NT2/D1 (cell line): ENCODE measurements around the gene TGFB3.

ENCODE experiments used
- DNase-seq: peaks from one replicate; pipeline ENCODE4 v3.0.0-alpha.2; 2011; ENCODE audit warnings: low read depth, low spot score
- H3K27me3 ChIP-seq: 2 replicates; pipeline ENCODE4 v1.6.0; 2011; ENCODE audit warnings: mild to moderate bottlenecking; ENCODE audit not compliant: insufficient read length, insufficient read depth
- H3K36me3 ChIP-seq: 2 replicates; pipeline ENCODE4 v1.6.1; 2011; ENCODE audit warnings: mild to moderate bottlenecking, low read length, mixed read lengths; ENCODE audit not compliant: insufficient read depth, insufficient read length
- H3K4me1 ChIP-seq: 2 replicates; pipeline ENCODE4 v1.5.1; 2011; ENCODE audit not compliant: insufficient read depth, insufficient read length
- H3K4me3 ChIP-seq: 2 replicates; pipeline ENCODE4 v1.5.1; 2011; ENCODE audit warnings: low read depth; ENCODE audit not compliant: insufficient read length
- H3K9ac ChIP-seq: 2 replicates; pipeline ENCODE4 v1.6.0; 2011; ENCODE audit warnings: low read depth; ENCODE audit not compliant: insufficient read length
- H3K9me3 ChIP-seq: 2 replicates; pipeline ENCODE4 v1.5.1; 2011; ENCODE audit warnings: mild to moderate bottlenecking, low read length; ENCODE audit not compliant: insufficient read depth
- SUZ12 ChIP-seq: IDR thresholded peaks from 2 replicates; pipeline ENCODE4 v1.6.1; 2011; ENCODE audit not compliant: insufficient read length, insufficient read depth; ENCODE audit errors: extremely low read depth
- YY1 ChIP-seq: IDR thresholded peaks from 2 replicates; pipeline ENCODE4 v1.6.1; 2011; ENCODE audit not compliant: insufficient read length, insufficient read depth
- ZNF274 ChIP-seq: IDR thresholded peaks from 2 replicates; pipeline ENCODE4 v1.6.1; 2011; ENCODE audit warnings: mild to moderate bottlenecking, low read depth, low read length

The TGFB3 gene

DNA sequence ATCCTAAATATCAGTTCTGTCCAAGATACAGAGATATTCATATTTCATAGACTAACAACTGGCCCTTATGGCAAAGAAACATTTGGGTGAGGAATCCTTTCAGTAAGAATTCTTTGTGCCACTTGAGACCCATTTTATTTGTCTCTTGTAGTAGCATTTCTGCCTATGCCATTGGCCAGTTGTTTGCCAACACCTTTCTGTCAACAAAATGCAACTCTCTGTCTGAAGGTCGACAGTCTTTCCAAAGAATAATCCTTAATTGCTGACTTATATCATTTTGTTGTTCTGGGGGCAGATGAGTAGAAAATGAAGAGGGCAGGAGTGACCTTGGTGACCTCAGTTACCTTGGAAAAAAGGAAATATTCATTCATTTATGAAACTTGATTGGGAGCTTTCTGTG lies 14.7 kb upstream of the TGFB3 start:
- Histone ChIP-seq H3K9me3 (no peaks in the 10 kb centered on the region), H3K9ac (no peak overlapping the region), H3K4me1 (no peaks in the 10 kb centered on the region), H3K4me3 (no peak overlapping the region), H3K27me3 (no peaks in the 10 kb centered on the region), H3K36me3 (peaks cover 65% of the 10 kb centered on the region)
- DNase-seq = no peak
- TF ChIP-seq ZNF274 = no peak
- TF ChIP-seq YY1 = no peak
- no peak for TF ChIP-seq SUZ12

DNA sequence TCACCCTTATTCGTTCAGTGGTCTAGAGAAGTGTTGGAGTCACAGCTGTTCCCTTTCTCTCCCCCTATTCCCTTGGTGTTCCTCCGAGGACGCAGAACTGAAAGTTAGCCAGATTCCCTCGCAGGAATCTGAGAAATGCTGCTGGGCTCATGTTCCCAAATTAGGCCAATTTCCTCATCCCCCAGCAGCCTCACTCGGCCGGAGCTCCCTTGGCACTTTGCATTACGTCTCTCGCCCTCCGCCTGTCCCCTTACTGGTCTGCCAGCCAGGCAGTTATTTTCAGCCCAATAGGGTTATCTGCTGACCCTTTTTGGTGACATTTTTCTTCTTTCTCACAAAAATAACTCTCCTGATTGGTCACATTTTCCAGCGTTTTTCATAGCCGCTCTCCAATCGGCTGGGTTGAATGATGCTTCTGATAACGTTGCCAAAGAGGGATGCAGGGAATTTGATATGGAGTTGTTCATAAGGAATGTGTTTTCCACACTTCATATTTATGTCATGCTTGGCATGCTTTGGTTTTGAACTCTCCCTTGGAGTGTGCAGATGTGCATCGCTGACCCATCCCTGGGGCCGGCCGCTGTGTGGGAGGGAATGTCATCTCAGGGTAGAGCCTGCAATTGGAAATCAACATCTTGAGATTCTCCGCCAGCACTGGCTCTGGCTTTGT lies 13.7 kb upstream of the TGFB3 start:
- H3K36me3 ChIP-seq = peaks cover 63% of the 10 kb centered on the region
- TF ChIP-seq SUZ12 (no peak), ZNF274 (no peak), YY1 (no peak)

DNA sequence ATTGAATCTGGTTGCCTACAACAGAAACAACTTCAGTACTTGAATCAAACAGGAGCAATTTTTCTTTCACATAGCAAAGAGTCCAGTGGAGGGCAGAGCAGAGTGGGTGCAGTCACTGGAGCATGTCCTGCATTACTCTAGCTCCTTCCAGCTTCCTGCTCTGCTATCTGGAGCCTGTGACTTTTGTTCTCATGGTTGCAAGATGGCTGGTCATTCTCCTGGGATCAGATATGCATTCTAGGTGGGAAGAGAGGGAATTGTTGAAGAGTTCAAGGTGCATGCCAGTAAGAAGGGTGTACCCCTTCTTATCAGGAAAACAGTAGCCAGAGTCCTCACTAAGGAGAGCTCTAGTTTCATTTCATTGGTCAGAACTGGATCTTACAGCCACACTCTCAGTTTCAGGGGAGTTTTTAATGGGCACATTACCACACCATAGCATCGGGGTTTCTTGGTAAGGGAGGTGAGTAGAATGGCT lies 11.8 kb upstream of the TGFB3 start:
- H3K9me3 ChIP-seq = no peaks in the 10 kb centered on the region
- H3K27me3 ChIP-seq = no peaks in the 10 kb centered on the region
- peaks cover 75% of the 10 kb centered on the region for H3K36me3 ChIP-seq
- no peak for TF ChIP-seq YY1
- TF ChIP-seq SUZ12 = no peak
- no peak for TF ChIP-seq ZNF274
- DNase-seq = no peak
- no peaks in the 10 kb centered on the region for H3K4me1 ChIP-seq
- no peak overlapping the region for H3K4me3 ChIP-seq
- no peak overlapping the region for H3K9ac ChIP-seq

More for the DNA sequence above, 13.7 kb upstream of the TGFB3 start:
- no peak for DNase-seq
- Histone ChIP-seq H3K27me3 (no peaks in the 10 kb centered on the region), H3K9me3 (no peaks in the 10 kb centered on the region), H3K9ac (no peak overlapping the region), H3K4me1 (no peaks in the 10 kb centered on the region), H3K4me3 (no peak overlapping the region)

DNA sequence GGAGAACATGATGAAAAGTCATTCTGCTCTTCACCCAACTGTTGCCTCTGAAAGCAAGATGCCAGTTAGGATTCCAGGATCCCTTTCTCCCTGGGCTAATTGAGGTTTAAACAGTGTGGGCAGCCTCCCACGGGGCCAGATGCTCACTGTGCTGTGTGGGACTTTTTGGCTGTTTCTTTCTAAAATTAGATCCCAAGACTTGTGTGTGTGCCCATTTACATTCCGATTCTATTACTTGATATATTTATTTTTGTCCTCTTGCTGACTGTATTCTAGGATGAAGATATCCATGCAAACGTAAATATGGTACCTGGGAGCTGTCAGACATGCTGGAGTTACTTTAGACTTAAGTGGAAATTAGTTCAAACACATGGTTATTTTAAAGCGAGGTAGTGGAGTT lies 10.0 kb upstream of the TGFB3 start:
- TF ChIP-seq YY1 (no peak), SUZ12 (no peak), ZNF274 (no peak)
- H3K36me3 ChIP-seq = peaks cover 58% of the 10 kb centered on the region

DNA sequence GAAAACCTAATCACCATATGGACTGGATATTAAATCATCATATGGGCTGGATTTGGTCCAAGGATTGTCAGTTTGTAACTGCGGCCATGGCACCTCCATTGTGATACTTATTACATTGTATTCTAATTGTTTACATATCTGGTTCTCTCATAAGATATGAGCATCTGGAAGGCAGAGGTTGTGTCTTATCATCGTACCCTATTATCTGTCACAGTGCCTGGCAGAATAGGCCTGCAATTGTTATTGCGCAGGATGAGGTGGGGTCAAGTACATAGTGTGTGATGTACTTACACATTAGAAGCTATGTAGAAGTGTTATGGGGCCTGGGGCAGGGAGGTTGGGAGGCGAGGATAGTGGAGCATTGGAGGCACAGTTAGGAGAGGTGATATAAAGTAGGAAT lies 8.5 kb upstream of the TGFB3 start:
- no peak for DNase-seq

More for the DNA sequence above, 10.0 kb upstream of the TGFB3 start:
- Histone ChIP-seq H3K4me1 (no peaks in the 10 kb centered on the region), H3K27me3 (no peaks in the 10 kb centered on the region), H3K4me3 (no peak overlapping the region), H3K9ac (no peak overlapping the region), H3K9me3 (no peaks in the 10 kb centered on the region)
- no peak for DNase-seq

DNA sequence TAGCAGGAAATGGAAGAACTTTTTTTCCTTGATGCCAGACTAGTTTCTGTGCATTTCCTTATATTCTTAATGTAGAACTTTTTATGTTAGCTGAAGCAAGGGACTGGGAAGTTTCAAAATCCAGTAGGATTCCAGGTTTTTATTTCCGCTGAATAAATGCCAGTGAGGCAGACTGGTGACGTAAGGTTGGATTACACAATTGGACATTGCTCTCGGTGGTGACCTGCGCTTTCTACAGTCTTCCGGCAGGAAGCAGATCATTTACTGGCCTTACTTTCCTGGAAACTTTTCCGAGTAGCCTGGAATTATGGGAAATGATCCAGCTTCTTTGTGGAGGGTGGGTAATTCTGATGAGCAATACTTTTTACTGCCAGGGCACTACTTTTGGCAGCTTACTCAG lies 7.3 kb upstream of the TGFB3 start:
- TF ChIP-seq ZNF274 (no peak), SUZ12 (no peak), YY1 (no peak)
- H3K9me3 ChIP-seq = no peaks in the 10 kb centered on the region
- H3K27me3 ChIP-seq = peaks cover 13% of the 10 kb centered on the region
- no peak overlapping the region for H3K9ac ChIP-seq
- DNase-seq = no peak
- no peaks in the 10 kb centered on the region for H3K4me1 ChIP-seq
- no peak overlapping the region for H3K4me3 ChIP-seq
- peaks cover 44% of the 10 kb centered on the region for H3K36me3 ChIP-seq

More for the DNA sequence above, 8.5 kb upstream of the TGFB3 start:
- Histone ChIP-seq H3K9me3 (no peaks in the 10 kb centered on the region), H3K27me3 (peaks cover 2% of the 10 kb centered on the region), H3K4me1 (no peaks in the 10 kb centered on the region), H3K9ac (no peak overlapping the region), H3K36me3 (peaks cover 45% of the 10 kb centered on the region), H3K4me3 (no peak overlapping the region)
- TF ChIP-seq YY1 (no peak), SUZ12 (no peak), ZNF274 (no peak)

DNA sequence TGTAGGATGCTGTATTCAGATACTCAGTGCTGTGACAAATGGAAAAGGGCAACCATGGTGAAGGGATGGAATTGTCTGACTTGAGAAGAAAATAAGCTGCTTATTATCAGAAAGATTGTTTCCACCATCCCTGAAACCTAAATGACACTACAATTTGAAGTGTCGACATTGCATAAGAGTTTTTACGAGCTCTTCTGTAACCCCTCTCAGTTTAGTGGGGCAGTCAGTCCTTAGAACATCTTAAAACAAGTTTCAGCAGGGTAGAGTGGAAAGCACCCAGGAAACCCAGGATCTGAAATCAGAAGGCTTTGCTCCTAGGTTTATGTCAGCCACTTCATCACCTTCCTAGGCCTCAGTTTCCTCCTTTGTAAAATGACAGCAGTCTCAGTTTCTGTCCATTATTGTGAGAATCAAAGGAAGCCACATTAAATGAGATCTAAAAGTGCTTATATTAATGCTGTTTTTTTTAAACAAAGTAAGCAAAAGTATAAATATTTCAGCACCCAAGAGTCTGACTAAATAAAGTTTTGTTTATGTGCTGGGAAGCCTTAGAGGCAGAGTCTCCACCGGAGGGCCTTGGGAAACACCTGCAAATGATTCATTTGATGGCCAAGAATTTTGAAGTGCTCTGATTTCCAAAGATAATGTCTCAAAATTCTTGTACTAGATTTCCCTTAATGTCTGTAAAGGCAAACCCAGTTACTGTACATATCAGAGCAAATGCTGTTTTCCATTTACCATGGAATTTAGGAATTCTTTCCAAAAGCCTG lies 5.6 kb upstream of the TGFB3 start:
- TF ChIP-seq YY1 (no peak), ZNF274 (no peak), SUZ12 (no peak)
- no peaks in the 10 kb centered on the region for H3K9me3 ChIP-seq
- H3K9ac ChIP-seq = no peak overlapping the region
- H3K27me3 ChIP-seq = peaks cover 28% of the 10 kb centered on the region
- H3K4me3 ChIP-seq = no peak overlapping the region
- peaks cover 32% of the 10 kb centered on the region for H3K36me3 ChIP-seq
- H3K4me1 ChIP-seq = no peaks in the 10 kb centered on the region
- no peak for DNase-seq
